ENCODE measurements around the gene RTTN.

Gene RTTN

DNA sequence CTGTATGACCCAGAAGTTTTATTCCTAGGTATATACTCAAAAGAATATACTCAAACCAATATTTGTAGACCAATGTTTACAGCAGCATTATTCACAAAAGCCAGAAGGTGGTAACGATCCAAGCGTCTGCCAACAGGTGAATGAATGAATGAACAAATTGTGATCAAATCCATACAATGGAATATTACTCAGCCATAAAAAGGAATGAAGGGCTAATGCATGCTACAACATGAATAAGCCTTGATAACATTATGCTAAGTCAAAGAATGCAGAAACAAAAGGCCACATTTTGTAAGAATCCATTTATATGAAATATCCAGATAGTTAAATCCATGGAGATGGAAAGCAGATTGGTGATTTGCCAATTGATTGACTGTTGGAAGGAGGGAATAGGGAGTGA is 252.3 kb downstream of the RTTN start:
- H3K27ac Mint-ChIP-seq, result no peak overlapping the region
- H3K36me3 Mint-ChIP-seq, result peaks cover 4% of the 10 kb centered on the region
- peak overlapping the region; percentile 34 for H3K4me3 Mint-ChIP-seq
- peaks cover 4% of the 10 kb centered on the region for H3K9me3 Mint-ChIP-seq
- H3K4me1 Mint-ChIP-seq, result peaks cover 22% of the 10 kb centered on the region
- ATAC-seq (no peak), DNase-seq (ENCODE audit: low spot score in 2 of 2) (no peak)

All from stimulated activated effector memory CD8-positive, alpha-beta T cell treated with anti-CD3 and anti-CD28 coated beads, Interleukin-12 subunit alpha, Interleukin-12 subunit beta, amount 100 ng/mL, for 72 hours (primary cell).